Measurements from ENCODE around the gene POPDC3.

POPDC3 gene

DNA sequence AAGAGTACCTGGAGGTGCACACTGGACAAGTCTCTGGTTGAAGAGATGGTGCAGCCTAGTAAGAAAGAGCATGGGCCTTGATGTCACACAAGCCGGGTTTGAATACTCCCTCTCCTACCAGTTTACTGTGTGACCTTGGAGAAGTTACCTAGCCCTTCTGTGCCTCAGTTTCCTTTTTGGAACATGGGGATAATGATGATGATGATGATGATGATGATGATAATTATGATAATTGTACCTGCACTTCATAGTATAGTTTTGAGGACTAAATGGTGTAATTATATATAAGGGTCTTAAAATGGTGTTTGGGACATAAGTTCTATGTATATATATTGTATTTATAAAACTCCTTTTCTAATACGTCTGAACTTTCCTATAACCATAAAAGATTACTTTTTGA is 41.7 kb downstream of the POPDC3 start:
- no peaks in the 10 kb centered on the region for H3K9me3 ChIP-seq (ENCODE audit: control insufficient read depth, insufficient read depth, low read depth, low read length)
- H3K27me3 ChIP-seq (ENCODE audit: control insufficient read depth, insufficient read depth, low read length): peaks cover 48% of the 10 kb centered on the region
- H3K4me1 ChIP-seq (ENCODE audit: control insufficient read depth, insufficient read depth, low read length): 0 out of 2 replicates have a peak, but pooled peaks cover 3% of the 10 kb centered on the region
- no peaks in the 10 kb centered on the region for H3K36me3 ChIP-seq (ENCODE audit: control insufficient read depth, insufficient read depth, low read length)
- no peak overlapping the region for H3K4me3 ChIP-seq (ENCODE audit: low read depth, low read length)
- H3K9ac ChIP-seq (ENCODE audit: low read length): no peak overlapping the region
- H3K27ac ChIP-seq (ENCODE audit: low read depth, low read length): no peak overlapping the region

GRCh38 chr6:105137388-105137787 is 42.4 kb downstream of the POPDC3 start:
- Histone ChIP-seq H3K4me3 (ENCODE audit: low read depth, low read length) (peak overlapping the region; percentile 83), H3K9ac (ENCODE audit: low read length) (peak overlapping the region; percentile 14), H3K9me3 (ENCODE audit: control insufficient read depth, insufficient read depth, low read depth, low read length) (no peaks in the 10 kb centered on the region), H3K4me1 (ENCODE audit: control insufficient read depth, insufficient read depth, low read length) (0 out of 2 replicates have a peak, but pooled peaks cover 3% of the 10 kb centered on the region), H3K36me3 (ENCODE audit: control insufficient read depth, insufficient read depth, low read length) (no peaks in the 10 kb centered on the region), H3K27ac (ENCODE audit: low read depth, low read length) (no peak overlapping the region), H3K27me3 (ENCODE audit: control insufficient read depth, insufficient read depth, low read length) (peaks cover 48% of the 10 kb centered on the region)

GRCh38 chr6:105136431-105137350 is 43.1 kb downstream of the POPDC3 start:
- Histone ChIP-seq H3K4me3 (ENCODE audit: low read depth, low read length) (peak overlapping the region; percentile 83), H3K27ac (ENCODE audit: low read depth, low read length) (no peak overlapping the region), H3K36me3 (ENCODE audit: control insufficient read depth, insufficient read depth, low read length) (no peaks in the 10 kb centered on the region), H3K9ac (ENCODE audit: low read length) (peak overlapping the region; percentile 68), H3K27me3 (ENCODE audit: control insufficient read depth, insufficient read depth, low read length) (peaks cover 48% of the 10 kb centered on the region), H3K9me3 (ENCODE audit: control insufficient read depth, insufficient read depth, low read depth, low read length) (no peaks in the 10 kb centered on the region), H3K4me1 (ENCODE audit: control insufficient read depth, insufficient read depth, low read length) (0 out of 2 replicates have a peak, but pooled peaks cover 3% of the 10 kb centered on the region)

DNA sequence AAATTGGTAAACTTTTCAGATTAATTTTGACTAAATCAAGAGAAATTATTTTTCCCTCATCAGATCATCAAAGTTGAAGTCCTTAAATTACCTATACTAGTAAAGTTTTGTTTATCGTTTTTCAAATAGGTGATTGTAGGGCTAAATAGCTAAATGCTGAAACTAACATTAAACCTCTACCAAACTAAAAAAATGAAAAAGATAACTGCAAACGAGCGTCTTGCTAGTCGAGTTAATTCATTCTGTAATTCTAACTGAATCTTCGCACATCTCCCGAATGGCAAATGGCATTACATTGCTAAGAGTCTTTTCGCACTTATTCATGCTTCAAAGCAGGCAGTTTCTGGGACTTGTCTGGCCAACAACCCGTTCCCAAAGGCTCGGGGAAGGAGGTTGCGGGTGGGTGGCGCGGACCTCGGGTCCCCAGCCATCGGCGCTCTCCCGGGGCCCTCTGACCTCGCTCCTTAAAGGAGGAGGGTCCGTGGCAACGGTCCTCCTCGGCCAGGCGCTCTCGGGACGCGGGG is 43.8 kb downstream of the POPDC3 start:
- Histone ChIP-seq H3K9me3 (ENCODE audit: control insufficient read depth, insufficient read depth, low read depth, low read length) (no peaks in the 10 kb centered on the region), H3K36me3 (ENCODE audit: control insufficient read depth, insufficient read depth, low read length) (no peaks in the 10 kb centered on the region), H3K4me3 (ENCODE audit: low read depth, low read length) (peak overlapping the region; percentile 83), H3K27ac (ENCODE audit: low read depth, low read length) (no peak overlapping the region), H3K27me3 (ENCODE audit: control insufficient read depth, insufficient read depth, low read length) (peaks cover 48% of the 10 kb centered on the region), H3K9ac (ENCODE audit: low read length) (peak overlapping the region; percentile 68), H3K4me1 (ENCODE audit: control insufficient read depth, insufficient read depth, low read length) (0 out of 2 replicates have a peak, but pooled peaks cover 3% of the 10 kb centered on the region)

DNA sequence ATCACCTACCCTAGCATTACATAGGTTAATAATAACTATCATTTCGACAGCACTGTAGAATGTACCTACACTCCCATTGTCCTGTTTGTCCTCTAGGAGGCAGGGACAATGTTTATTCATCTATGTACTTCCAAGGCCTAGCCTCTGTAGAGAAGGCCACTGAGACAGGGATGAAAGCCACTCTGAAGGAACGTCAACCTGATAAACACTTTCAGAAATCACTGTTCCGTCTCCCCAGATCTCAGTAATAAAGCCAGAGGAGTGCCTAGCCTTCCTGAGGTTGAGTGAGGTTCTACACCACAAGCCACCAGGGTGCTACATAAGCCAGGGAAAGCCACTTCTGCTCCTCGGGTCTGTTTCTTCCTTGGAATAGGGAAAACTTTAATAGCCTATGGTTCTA is 44.8 kb downstream of the POPDC3 start:
- no peaks in the 10 kb centered on the region for H3K9me3 ChIP-seq (ENCODE audit: control insufficient read depth, insufficient read depth, low read depth, low read length)
- H3K4me3 ChIP-seq (ENCODE audit: low read depth, low read length): no peak overlapping the region
- no peak overlapping the region for H3K27ac ChIP-seq (ENCODE audit: low read depth, low read length)
- H3K27me3 ChIP-seq (ENCODE audit: control insufficient read depth, insufficient read depth, low read length): peaks cover 48% of the 10 kb centered on the region
- no peak overlapping the region for H3K9ac ChIP-seq (ENCODE audit: low read length)
- H3K4me1 ChIP-seq (ENCODE audit: control insufficient read depth, insufficient read depth, low read length): 0 out of 2 replicates have a peak, but pooled peaks cover 3% of the 10 kb centered on the region
- H3K36me3 ChIP-seq (ENCODE audit: control insufficient read depth, insufficient read depth, low read length): no peaks in the 10 kb centered on the region

GRCh38 chr6:105122717-105123116 is 57.1 kb downstream of the POPDC3 start:
- peaks cover 5% of the 10 kb centered on the region for H3K4me1 ChIP-seq (ENCODE audit: control insufficient read depth, insufficient read depth, low read length)
- no peaks in the 10 kb centered on the region for H3K36me3 ChIP-seq (ENCODE audit: control insufficient read depth, insufficient read depth, low read length)
- H3K4me3 ChIP-seq (ENCODE audit: low read depth, low read length): no peak overlapping the region
- H3K27ac ChIP-seq (ENCODE audit: low read depth, low read length): no peak overlapping the region
- H3K27me3 ChIP-seq (ENCODE audit: control insufficient read depth, insufficient read depth, low read length): no peaks in the 10 kb centered on the region
- H3K9ac ChIP-seq (ENCODE audit: low read length): no peak overlapping the region
- no peaks in the 10 kb centered on the region for H3K9me3 ChIP-seq (ENCODE audit: control insufficient read depth, insufficient read depth, low read depth, low read length)

DNA sequence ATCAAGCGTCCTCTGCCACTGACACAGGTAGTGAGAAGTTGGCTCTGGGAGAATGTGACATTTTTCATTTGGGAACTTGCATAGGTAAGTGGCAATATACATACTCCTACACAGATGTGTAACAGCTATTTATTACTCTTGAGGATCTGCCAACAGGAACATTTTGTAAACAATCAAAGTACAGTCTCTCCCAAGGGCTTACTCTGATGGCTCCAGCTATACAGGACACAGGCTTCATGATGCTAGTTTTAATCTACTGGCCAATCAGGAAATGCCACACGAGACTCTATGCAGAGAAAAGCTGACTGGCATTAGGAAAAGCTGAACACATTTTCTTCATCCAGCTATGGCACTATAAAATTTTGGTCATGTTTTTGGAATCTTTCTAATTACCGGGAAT is 57.8 kb downstream of the POPDC3 start:
- no peak overlapping the region for H3K27ac ChIP-seq (ENCODE audit: low read depth, low read length)
- no peaks in the 10 kb centered on the region for H3K9me3 ChIP-seq (ENCODE audit: control insufficient read depth, insufficient read depth, low read depth, low read length)
- peaks cover 5% of the 10 kb centered on the region for H3K4me1 ChIP-seq (ENCODE audit: control insufficient read depth, insufficient read depth, low read length)
- no peak overlapping the region for H3K4me3 ChIP-seq (ENCODE audit: low read depth, low read length)
- no peaks in the 10 kb centered on the region for H3K27me3 ChIP-seq (ENCODE audit: control insufficient read depth, insufficient read depth, low read length)
- 0 out of 2 replicates have a peak, but pooled peaks cover 4% of the 10 kb centered on the region for H3K36me3 ChIP-seq (ENCODE audit: control insufficient read depth, insufficient read depth, low read length)
- no peak overlapping the region for H3K9ac ChIP-seq (ENCODE audit: low read length)

GRCh38 chr6:105120570-105120969 is 59.2 kb downstream of the POPDC3 start:
- Histone ChIP-seq H3K27me3 (ENCODE audit: control insufficient read depth, insufficient read depth, low read length) (no peaks in the 10 kb centered on the region), H3K4me1 (ENCODE audit: control insufficient read depth, insufficient read depth, low read length) (peaks cover 9% of the 10 kb centered on the region), H3K4me3 (ENCODE audit: low read depth, low read length) (no peak overlapping the region), H3K27ac (ENCODE audit: low read depth, low read length) (no peak overlapping the region), H3K9me3 (ENCODE audit: control insufficient read depth, insufficient read depth, low read depth, low read length) (no peaks in the 10 kb centered on the region), H3K9ac (ENCODE audit: low read length) (no peak overlapping the region), H3K36me3 (ENCODE audit: control insufficient read depth, insufficient read depth, low read length) (0 out of 2 replicates have a peak, but pooled peaks cover 4% of the 10 kb centered on the region)

DNA sequence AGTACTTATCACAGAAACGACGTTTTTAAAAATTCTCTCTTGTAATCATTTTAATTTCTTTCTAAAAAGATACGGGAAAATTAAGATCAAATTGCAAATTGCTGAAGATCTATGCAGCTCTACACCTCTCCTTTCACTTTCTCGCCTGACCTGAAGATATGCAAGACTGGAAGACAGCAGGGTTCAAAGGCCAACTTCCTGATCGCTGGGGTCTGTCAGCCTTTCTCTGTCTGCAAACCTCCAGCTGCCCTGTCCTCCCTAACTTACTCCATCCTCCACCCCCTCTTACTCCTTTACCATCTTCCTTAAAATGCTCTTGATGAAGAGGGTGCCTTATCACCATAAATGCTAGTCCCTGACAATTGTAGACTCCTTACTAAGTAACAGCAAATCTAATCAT is 63.7 kb downstream of the POPDC3 start:
- H3K36me3 ChIP-seq (ENCODE audit: control insufficient read depth, insufficient read depth, low read length): 0 out of 2 replicates have a peak, but pooled peaks cover 4% of the 10 kb centered on the region
- no peaks in the 10 kb centered on the region for H3K9me3 ChIP-seq (ENCODE audit: control insufficient read depth, insufficient read depth, low read depth, low read length)
- no peak overlapping the region for H3K27ac ChIP-seq (ENCODE audit: low read depth, low read length)
- no peak overlapping the region for H3K4me3 ChIP-seq (ENCODE audit: low read depth, low read length)
- H3K4me1 ChIP-seq (ENCODE audit: control insufficient read depth, insufficient read depth, low read length): peaks cover 4% of the 10 kb centered on the region; the same call in 1 of the 2 replicates
- no peaks in the 10 kb centered on the region for H3K27me3 ChIP-seq (ENCODE audit: control insufficient read depth, insufficient read depth, low read length)
- H3K9ac ChIP-seq (ENCODE audit: low read length): no peak overlapping the region

GRCh38 chr6:105113422-105113821 is 66.4 kb downstream of the POPDC3 start:
- Histone ChIP-seq H3K27me3 (ENCODE audit: control insufficient read depth, insufficient read depth, low read length) (no peaks in the 10 kb centered on the region), H3K9ac (ENCODE audit: low read length) (no peak overlapping the region), H3K27ac (ENCODE audit: low read depth, low read length) (no peak overlapping the region), H3K36me3 (ENCODE audit: control insufficient read depth, insufficient read depth, low read length) (0 out of 2 replicates have a peak, but pooled peaks cover 4% of the 10 kb centered on the region), H3K9me3 (ENCODE audit: control insufficient read depth, insufficient read depth, low read depth, low read length) (no peaks in the 10 kb centered on the region), H3K4me1 (ENCODE audit: control insufficient read depth, insufficient read depth, low read length) (peaks cover 4% of the 10 kb centered on the region; the same call in 1 of the 2 replicates), H3K4me3 (ENCODE audit: low read depth, low read length) (no peak overlapping the region)

DNA sequence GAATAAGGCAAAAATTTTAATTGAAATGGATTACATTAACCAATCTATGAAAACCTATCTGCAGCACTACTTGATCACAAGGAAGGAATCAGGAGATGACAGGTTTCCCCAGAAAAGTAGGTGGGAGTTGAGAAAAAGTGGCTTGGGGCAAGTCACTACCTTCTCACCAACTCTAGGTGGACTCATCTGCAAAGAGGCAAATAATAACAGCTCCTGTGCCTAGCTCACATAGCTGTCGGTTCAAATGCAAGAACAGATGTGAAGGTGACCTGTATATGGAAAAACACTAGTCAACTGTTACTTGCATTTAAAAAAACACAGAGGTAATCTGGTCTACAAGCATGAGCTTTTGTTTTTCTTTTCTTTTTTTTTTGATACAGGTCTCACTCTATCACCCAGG is 67.2 kb downstream of the POPDC3 start:
- H3K36me3 ChIP-seq (ENCODE audit: control insufficient read depth, insufficient read depth, low read length): 0 out of 2 replicates have a peak, but pooled peaks cover 2% of the 10 kb centered on the region

More for the DNA sequence above, 67.2 kb downstream of the POPDC3 start:
- peaks cover 4% of the 10 kb centered on the region; the same call in 1 of the 2 replicates for H3K4me1 ChIP-seq (ENCODE audit: control insufficient read depth, insufficient read depth, low read length)
- no peak overlapping the region for H3K27ac ChIP-seq (ENCODE audit: low read depth, low read length)
- no peak overlapping the region for H3K9ac ChIP-seq (ENCODE audit: low read length)
- no peaks in the 10 kb centered on the region for H3K27me3 ChIP-seq (ENCODE audit: control insufficient read depth, insufficient read depth, low read length)
- H3K9me3 ChIP-seq (ENCODE audit: control insufficient read depth, insufficient read depth, low read depth, low read length): no peaks in the 10 kb centered on the region
- no peak overlapping the region for H3K4me3 ChIP-seq (ENCODE audit: low read depth, low read length)

Measured in HUES6 (cell line).